GM23338 (cell line): ENCODE data around the gene MFAP3L. TPM values are rescaled to one million over a fixed set of nuclear protein-coding genes. Genes with fewer than 3 reads are reported as not detected.

ENCODE experiments used
- ATAC-seq: fragments of 200-7000 bp; cut with Tn5 transposase; 3 replicates; pipeline ENCODE4 v1.9.1; 2020
- DNase-seq: peaks from one replicate; pipeline ENCODE4 v3.0.0-alpha.2; 2015; ENCODE audit warnings: low spot score
- H2AFZ ChIP-seq: fragments of 200-600 bp; sonication (generic); 2 replicates; pipeline ENCODE4 v1.8.0; 2016; ENCODE audit warnings: antibody characterized with exemption, mild to moderate bottlenecking, moderate library complexity
- H3F3A ChIP-seq: fragments of 200-600 bp; sonication (generic); replicated peaks from 2 replicates; pipeline ENCODE4 v1.8.0; 2017; ENCODE audit warnings: antibody characterized with exemption, mixed run types, low read depth
- H3K27ac ChIP-seq: fragments of 200-600 bp; sonication (generic); 2 replicates; pipeline ENCODE4 v1.6.1; 2016; ENCODE audit warnings: low read depth
- H3K27me3 ChIP-seq: fragments of 200-600 bp; sonication (generic); 2 replicates; pipeline ENCODE4 v1.8.0; 2016; ENCODE audit warnings: mild to moderate bottlenecking, mixed run types, moderate library complexity; ENCODE audit not compliant: insufficient read depth
- H3K36me3 ChIP-seq: fragments of 200-600 bp; sonication (generic); 2 replicates; pipeline ENCODE4 v1.8.0; 2016; ENCODE audit warnings: mild to moderate bottlenecking; ENCODE audit not compliant: insufficient read depth
- H3K4me1 ChIP-seq: fragments of 200-600 bp; sonication (generic); 2 replicates; pipeline ENCODE4 v1.8.0; 2016; ENCODE audit warnings: mild to moderate bottlenecking, moderate library complexity; ENCODE audit not compliant: insufficient read depth
- H3K4me2 ChIP-seq: fragments of 200-600 bp; sonication (generic); 2 replicates; pipeline ENCODE4 v1.7.1; 2017; ENCODE audit warnings: mixed run types
- H3K4me3 ChIP-seq: fragments of 200-600 bp; sonication (generic); 2 replicates; pipeline ENCODE4 v1.6.1; 2016; ENCODE audit warnings: mixed run types
- H3K79me2 ChIP-seq: fragments of 200-600 bp; sonication (generic); replicated peaks from 2 replicates; pipeline ENCODE4 v1.8.0; 2017; ENCODE audit warnings: mild to moderate bottlenecking; ENCODE audit not compliant: insufficient read depth
- H3K9me2 ChIP-seq: fragments of 200-600 bp; sonication (generic); 2 replicates; pipeline ENCODE4 v1.8.0; 2017; ENCODE audit not compliant: insufficient read depth
- H4K20me1 ChIP-seq: fragments of 200-600 bp; sonication (generic); replicated peaks from 2 replicates; pipeline ENCODE4 v1.8.0; 2017; ENCODE audit warnings: mild to moderate bottlenecking; ENCODE audit not compliant: insufficient read depth
- H3K27ac Mint-ChIP-seq: 2 replicates; pipeline ENCODE4 v1.8.0; 2020; ENCODE audit warnings: inconsistent platforms, mild to moderate bottlenecking, moderate library complexity, mixed read lengths
- H3K27me3 Mint-ChIP-seq: 3 replicates; pipeline ENCODE4 v1.8.0; 2022; ENCODE audit warnings: low read depth, mild to moderate bottlenecking, moderate library complexity, mixed read lengths, inconsistent platforms; ENCODE audit not compliant: insufficient read depth, poor library complexity
- H3K36me3 Mint-ChIP-seq: 3 replicates; pipeline ENCODE4 v1.8.0; 2021; ENCODE audit warnings: low read depth, mild to moderate bottlenecking, inconsistent platforms, moderate library complexity, mixed read lengths
- H3K4me1 Mint-ChIP-seq: 3 replicates; pipeline ENCODE4 v1.8.0; 2020; ENCODE audit warnings: mild to moderate bottlenecking, inconsistent platforms, mixed read lengths
- H3K4me3 Mint-ChIP-seq: 3 replicates; pipeline ENCODE4 v1.8.0; 2021; ENCODE audit warnings: moderate library complexity, mild to moderate bottlenecking, inconsistent platforms, mixed read lengths
- H3K9me3 Mint-ChIP-seq: 3 replicates; pipeline ENCODE4 v1.8.0; 2020; ENCODE audit warnings: moderate library complexity, mild to moderate bottlenecking, inconsistent platforms, mixed read lengths
- CREB1 ChIP-seq: fragments of 250-450 bp; sonication (Bioruptor Pico); IDR thresholded peaks from 2 replicates; pipeline ENCODE4 v1.5.0; 2020; ENCODE audit warnings: low read depth, mild to moderate bottlenecking, moderate library complexity
- ETS1 ChIP-seq: IDR thresholded peaks from 2 replicates; pipeline ENCODE4 v1.6.1; 2016; ENCODE audit warnings: antibody characterized with exemption
- EZH2 ChIP-seq: fragments of 200-600 bp; sonication (generic); IDR thresholded peaks from one replicate; pipeline ENCODE4 v1.8.0; 2017; ENCODE audit warnings: antibody characterized with exemption, mild to moderate bottlenecking, low read depth; ENCODE audit not compliant: unreplicated experiment
- EZH2phosphoT487 ChIP-seq: fragments of 200-600 bp; sonication (generic); IDR thresholded peaks from one replicate; pipeline ENCODE4 v1.8.1; 2018; ENCODE audit warnings: antibody characterized with exemption; ENCODE audit not compliant: unreplicated experiment
- NANOG ChIP-seq: IDR thresholded peaks from 2 replicates; pipeline ENCODE4 v1.6.1; 2016; ENCODE audit warnings: antibody characterized with exemption, borderline replicate concordance
- POLR2AphosphoS5 ChIP-seq: IDR thresholded peaks from 2 replicates; pipeline ENCODE4 v1.6.1; 2016; ENCODE audit warnings: antibody characterized with exemption, low read depth
- REST ChIP-seq: IDR thresholded peaks from one replicate; pipeline ENCODE4 v1.6.1; 2018; ENCODE audit warnings: antibody characterized with exemption; ENCODE audit not compliant: unreplicated experiment
- STAT1 ChIP-seq: IDR thresholded peaks from one replicate; pipeline ENCODE4 v1.6.1; 2016; ENCODE audit warnings: antibody characterized with exemption; ENCODE audit not compliant: unreplicated experiment
- ZNF114 ChIP-seq: fragments of 250-450 bp; sonication (Bioruptor Pico); IDR thresholded peaks from 2 replicates; pipeline ENCODE4 v1.5.0; 2020; ENCODE audit warnings: mild to moderate bottlenecking, moderate library complexity
- ZNF331 ChIP-seq: fragments of 250-450 bp; sonication (Bioruptor Pico); IDR thresholded peaks from 2 replicates; pipeline ENCODE4 v1.5.0; 2020; ENCODE audit warnings: low read depth, mild to moderate bottlenecking, moderate library complexity
- ZNF462 ChIP-seq: fragments of 250-450 bp; sonication (Bioruptor Pico); IDR thresholded peaks from 2 replicates; pipeline ENCODE4 v1.5.0; 2020; ENCODE audit warnings: mild to moderate bottlenecking, moderate library complexity
- polyA plus RNA-seq: library from polyadenylated mRNA; unstranded; fragments of >200 nt; fragmentation: Nextera tagmentation; extraction: Ambion mirVana; gene quantifications from 2 replicates; pipeline ENCODE4 v1.2.1, GENCODE V29; 2016
- total RNA-seq: library from RNA; depleted of rRNA; stranded (reverse); fragments of >200 nt; shearing (Covaris generic); gene quantifications from 2 replicates; pipeline ENCODE4 v1.2.3, GENCODE V29; 2014

MFAP3L gene
- total and polyA plus RNA-seq, 2 experiments from 2014 or later = 3.4 to 7.9 TPM

DNA sequence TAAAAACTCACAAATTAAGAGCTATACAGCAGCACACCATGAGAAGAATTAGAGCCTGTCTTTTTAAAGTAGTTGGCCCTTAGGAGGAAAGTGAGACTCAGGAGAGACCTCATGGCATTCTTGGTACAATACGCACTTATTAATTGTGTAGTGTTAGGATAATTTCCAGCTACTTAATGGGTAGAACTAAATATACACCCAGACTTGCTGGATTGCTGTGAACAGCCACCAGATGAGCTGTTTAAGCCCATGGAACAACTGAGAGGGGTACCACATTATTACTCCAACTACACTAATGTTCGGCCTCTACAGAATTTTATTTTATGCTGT lies 13.6 kb downstream of the MFAP3L start:
- Histone ChIP-seq H3K36me3 (no peaks in the 10 kb centered on the region), H3K27me3 (no peaks in the 10 kb centered on the region), H3K27ac (no peak overlapping the region), H3K4me3 (no peak overlapping the region), H3K4me2 (no peak overlapping the region; the same call in 1 of the 2 replicates), H3K79me2 (no peaks in the 10 kb centered on the region; the same call in none of the 2 replicates), H3K9me2 (peaks cover 10% of the 10 kb centered on the region; the same call in 1 of the 2 replicates), H4K20me1 (no peaks in the 10 kb centered on the region), H3K4me1 (peaks cover 15% of the 10 kb centered on the region; the same call in 1 of the 2 replicates), H2AFZ (no peak overlapping the region), H3F3A (no peaks in the 10 kb centered on the region)
- TF ChIP-seq ZNF462 (no peak), NANOG (no peak)
- Mint-ChIP-seq H3K4me1 (peaks cover 16% of the 10 kb centered on the region), H3K27me3 (peaks cover 2% of the 10 kb centered on the region), H3K27ac (no peak overlapping the region), H3K36me3 (peaks cover 10% of the 10 kb centered on the region; the same call in 1 of the 3 replicates), H3K9me3 (no peaks in the 10 kb centered on the region), H3K4me3 (no peak overlapping the region)
- DNase-seq = no peak
- no peak for ATAC-seq

GRCh38 chr4:170011921-170012628 lies 14.1 kb downstream of the MFAP3L start:
- no peak overlapping the region for H3K27ac ChIP-seq
- Mint-ChIP-seq H3K9me3 (no peaks in the 10 kb centered on the region), H3K4me1 (peaks cover 12% of the 10 kb centered on the region), H3K36me3 (peaks cover 10% of the 10 kb centered on the region; the same call in 1 of the 3 replicates), H3K27me3 (peaks cover 2% of the 10 kb centered on the region), H3K4me3 (no peak overlapping the region), H3K27ac (no peak overlapping the region)
- H3K36me3 ChIP-seq = no peaks in the 10 kb centered on the region
- no peaks in the 10 kb centered on the region for H3F3A ChIP-seq
- no peak overlapping the region for H2AFZ ChIP-seq
- no peak overlapping the region; the same call in 1 of the 2 replicates for H3K4me2 ChIP-seq
- no peaks in the 10 kb centered on the region; the same call in none of the 2 replicates for H3K79me2 ChIP-seq
- H3K27me3 ChIP-seq = no peaks in the 10 kb centered on the region
- DNase-seq (no peak), ATAC-seq (no peak; the same call in 2 of the 3 replicates)
- H3K4me3 ChIP-seq = no peak overlapping the region
- peaks cover 10% of the 10 kb centered on the region; the same call in 1 of the 2 replicates for H3K9me2 ChIP-seq
- H4K20me1 ChIP-seq = no peaks in the 10 kb centered on the region
- peaks cover 14% of the 10 kb centered on the region; the same call in 1 of the 2 replicates for H3K4me1 ChIP-seq
- no peak for TF ChIP-seq STAT1
- no peak for TF ChIP-seq REST
- TF ChIP-seq CREB1 (CRISPR knock-in tag) = no peak
- no peak for TF ChIP-seq NANOG
- no peak for TF ChIP-seq ZNF114 (CRISPR knock-in tag)
- no peak for TF ChIP-seq EZH2
- TF ChIP-seq POLR2AphosphoS5 = no peak
- no peak for TF ChIP-seq ETS1
- no peak for TF ChIP-seq ZNF331
- no peak for TF ChIP-seq EZH2phosphoT487
